Colon (tissue), 2 donors: ENCODE measurements around the gene SIVA1.
"Not testable (repeated sequence)": the region's sequence is repeated elsewhere in the genome, so short reads cannot be mapped to it uniquely, and the experiment has no call there.

Experiments
- FAIRE-seq: peaks from 2 replicates; lab custom pipeline; 2012; peaks lifted over from hg19 to GRCh38; lab: Jason Lieb, UNC
- donor health status: control.
- donor health status: control.

The SIVA1 gene

GRCh38 chr14:104734991-104735779 is 17.8 kb upstream of the SIVA1 start:
- no peak for FAIRE-seq

- no peak for FAIRE-seq
Measured at GRCh38 chr14:104735830-104736642, 16.9 kb upstream of the SIVA1 start.

DNA sequence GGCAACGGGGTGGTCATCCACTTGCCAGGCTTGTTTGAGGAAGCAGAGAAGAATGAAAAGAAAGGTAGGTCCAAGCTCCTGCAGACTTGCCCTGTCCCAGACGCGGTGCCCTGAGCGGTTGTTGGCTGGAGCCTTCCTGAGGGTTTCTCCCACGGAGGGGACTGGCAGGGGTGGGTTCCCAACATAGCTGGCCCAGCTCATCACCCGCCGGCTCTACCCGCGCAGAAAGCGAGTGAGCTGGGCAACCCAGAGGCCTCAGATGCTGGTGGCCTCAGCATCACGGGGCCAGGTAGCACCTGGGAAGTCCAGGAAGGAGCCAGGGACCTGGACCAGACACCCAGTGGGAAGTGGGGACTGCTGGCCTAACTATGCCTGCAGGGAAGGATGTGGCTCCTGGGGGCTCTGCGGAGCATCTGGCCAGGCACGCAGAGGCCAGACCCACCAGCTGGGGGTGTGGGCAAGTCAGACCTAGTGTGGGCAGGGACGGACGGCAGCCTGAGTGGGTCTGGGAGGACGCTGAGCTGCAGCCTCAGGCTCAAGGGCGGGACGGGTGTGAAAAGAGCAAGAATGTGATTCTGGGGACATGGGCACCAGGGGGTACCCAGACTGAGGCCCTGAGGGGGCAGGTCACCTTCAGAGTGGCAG is 14.4 kb upstream of the SIVA1 start:
- no peak for FAIRE-seq

GRCh38 chr14:104739026-104739425 is 13.9 kb upstream of the SIVA1 start:
- no peak for FAIRE-seq

GRCh38 chr14:104739546-104740516 is 13.1 kb upstream of the SIVA1 start:
- no peak for FAIRE-seq

- FAIRE-seq, result no peak
Measured at GRCh38 chr14:104741108-104741802, 11.7 kb upstream of the SIVA1 start.

DNA sequence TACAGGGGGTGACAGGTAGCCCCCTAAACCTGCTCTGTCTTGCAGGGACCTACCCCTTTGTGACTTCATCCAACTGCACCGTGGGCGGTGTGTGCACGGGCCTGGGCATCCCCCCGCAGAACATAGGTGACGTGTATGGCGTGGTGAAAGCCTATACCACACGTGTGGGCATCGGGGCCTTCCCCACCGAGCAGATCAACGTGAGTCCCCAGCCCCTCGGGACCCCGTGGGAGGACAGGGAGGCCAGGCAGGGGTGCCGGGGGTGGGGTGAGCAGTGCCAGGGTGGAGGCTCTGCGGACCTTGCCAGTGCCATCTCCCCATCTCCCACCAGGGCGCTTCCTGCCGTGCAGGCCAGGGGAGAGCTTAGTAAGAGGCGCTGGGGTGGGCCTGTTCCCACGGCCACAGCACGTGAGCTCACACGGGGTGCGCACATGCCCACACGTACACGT is 11.1 kb upstream of the SIVA1 start:
- FAIRE-seq, result no peak

DNA sequence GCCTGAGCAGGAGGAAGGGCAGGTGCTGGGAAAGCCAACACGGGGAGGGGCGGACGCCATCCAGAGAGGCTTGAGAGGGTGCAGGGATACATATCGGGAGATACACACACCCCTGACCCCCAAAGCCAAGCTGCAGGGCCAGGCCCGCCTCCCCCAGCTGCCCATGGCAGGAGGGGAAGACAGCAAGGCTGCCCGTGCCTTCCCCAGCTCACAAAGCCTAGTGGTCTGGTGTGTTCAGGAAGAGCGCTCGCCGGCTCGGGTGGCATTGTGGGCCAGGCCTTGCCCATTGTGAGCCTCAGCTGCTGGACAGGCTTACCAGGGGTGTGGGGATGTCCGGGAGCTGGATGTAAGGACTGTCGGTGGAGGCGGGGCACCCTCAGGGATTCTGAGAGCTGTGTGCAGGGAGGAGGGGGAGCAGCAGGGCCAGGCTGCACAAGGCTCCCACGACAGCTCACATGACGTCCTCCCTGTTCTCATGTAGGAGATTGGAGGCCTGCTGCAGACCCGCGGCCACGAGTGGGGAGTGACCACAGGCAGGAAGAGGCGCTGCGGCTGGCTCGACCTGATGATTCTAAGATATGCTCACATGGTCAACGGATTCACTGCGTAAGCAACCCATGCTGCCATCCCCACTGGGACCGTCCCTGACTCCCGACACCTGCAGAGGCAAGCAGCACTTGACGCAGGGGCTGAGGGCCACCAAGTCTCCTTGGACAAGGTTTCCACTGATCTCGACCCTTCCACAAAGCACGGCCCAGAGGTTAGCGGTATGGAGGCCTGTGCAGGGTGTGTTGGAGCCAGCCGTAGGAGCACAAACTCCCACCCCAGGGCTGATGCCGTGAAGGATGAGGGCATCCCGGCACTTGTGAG is 10.1 kb upstream of the SIVA1 start:
- no peak for FAIRE-seq

- FAIRE-seq, result no peak
Measured at GRCh38 chr14:104743461-104744380, 9.2 kb upstream of the SIVA1 start.

DNA sequence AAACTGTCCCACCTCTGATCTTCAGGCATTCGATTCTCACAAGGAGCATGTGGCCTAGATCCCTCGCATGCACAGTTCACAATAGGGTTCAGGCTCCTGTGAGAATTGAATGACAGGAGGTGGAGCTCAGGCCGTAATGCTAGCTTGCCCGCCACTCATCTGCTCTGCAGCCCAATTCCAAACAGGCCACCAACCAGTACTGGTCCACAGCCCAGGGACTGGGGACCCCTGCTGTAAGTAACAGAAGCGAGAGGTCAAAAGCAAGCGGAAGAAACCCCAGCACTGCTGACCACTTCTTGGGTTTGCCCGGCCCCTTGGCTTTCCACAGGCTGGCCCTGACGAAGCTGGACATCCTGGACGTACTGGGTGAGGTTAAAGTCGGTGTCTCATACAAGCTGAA is 8.5 kb upstream of the SIVA1 start:
- no peak for FAIRE-seq

- no peak for FAIRE-seq
Measured at GRCh38 chr14:104745431-104745830, 7.5 kb upstream of the SIVA1 start.

DNA sequence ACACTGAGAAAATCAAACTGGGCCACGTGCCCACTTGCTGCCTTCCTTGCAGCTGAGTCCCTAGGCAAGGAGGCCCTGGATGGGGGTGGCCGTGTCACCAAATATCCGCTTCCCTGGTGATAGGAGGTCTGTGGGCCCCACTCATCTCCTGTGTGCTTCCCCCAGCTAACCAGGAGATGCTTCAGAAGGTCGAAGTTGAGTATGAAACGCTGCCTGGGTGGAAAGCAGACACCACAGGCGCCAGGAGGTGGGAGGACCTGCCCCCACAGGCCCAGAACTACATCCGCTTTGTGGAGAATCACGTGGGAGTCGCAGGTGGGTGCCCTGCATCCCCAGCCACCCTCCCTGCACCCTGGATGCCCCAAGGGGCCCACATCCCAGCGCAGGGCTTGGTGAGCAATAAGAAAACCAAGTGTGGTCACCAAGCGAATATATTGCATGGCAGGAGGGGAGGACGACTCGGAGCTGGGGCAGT is 6.8 kb upstream of the SIVA1 start:
- no peak for FAIRE-seq

- no peak for FAIRE-seq
Measured at GRCh38 chr14:104746934-104747481, 5.9 kb upstream of the SIVA1 start.

DNA sequence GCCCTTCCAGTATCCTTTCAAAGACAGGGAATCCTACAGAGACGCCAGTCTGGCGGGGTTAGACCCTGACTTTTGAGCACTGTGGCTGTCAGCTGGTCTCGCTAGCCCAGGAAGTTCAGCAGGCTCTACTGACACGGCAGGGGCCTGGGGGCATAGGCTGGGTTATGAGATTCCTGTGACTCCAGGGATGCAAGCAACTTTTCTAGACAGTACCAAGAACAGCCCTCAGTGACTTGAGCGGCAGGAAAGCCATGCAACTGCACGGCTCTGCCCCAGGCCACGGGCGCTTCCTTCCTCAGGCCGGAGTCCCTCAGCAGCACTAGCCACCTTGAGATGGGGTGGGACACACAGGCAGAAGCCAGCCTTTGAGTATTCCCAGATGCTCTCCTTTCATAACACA is 5.1 kb upstream of the SIVA1 start:
- no peak for FAIRE-seq

GRCh38 chr14:104749111-104749649 is 3.8 kb upstream of the SIVA1 start:
- no peak for FAIRE-seq

DNA sequence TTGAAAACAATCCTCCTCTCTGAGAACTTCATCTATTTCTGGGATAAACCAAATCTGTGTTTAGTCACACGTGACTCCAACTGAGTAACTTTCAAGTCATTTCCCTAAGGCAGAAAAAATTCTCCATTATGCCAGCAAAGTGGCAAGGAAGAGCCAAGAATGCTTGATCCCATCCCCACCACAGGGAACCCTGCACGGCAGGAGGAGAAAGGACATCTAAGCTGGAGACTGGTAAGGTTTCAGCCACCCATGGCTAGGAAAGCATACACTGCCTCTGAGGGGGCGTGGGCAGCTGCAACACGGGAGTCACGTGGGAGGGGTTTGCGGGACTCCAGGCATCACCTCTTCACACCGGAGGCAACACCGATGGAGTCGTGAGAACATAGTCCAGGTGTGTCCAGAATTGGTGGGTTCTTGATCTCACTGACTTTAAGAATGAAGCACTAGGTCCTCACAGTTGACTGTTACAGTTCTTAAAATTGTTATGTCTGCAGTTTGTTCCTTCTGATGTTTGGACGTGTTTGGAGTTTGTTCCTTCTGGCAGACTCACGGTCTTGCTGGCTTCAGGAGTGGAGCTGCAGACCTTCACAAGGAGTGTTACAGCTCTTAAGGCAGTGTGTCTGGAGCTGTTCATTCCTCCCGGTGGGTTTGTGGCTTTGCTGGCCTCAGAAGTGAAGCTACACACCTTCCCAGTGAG is 2.7 kb upstream of the SIVA1 start:
- no peak for FAIRE-seq

- FAIRE-seq, result not testable (repeated sequence)
Measured at GRCh38 chr14:104750753-104751057, 2.2 kb upstream of the SIVA1 start.
